HepG2 (cell line): Measurements from ENCODE around the gene TP53I3. TPM values are rescaled to one million over a fixed set of nuclear protein-coding genes. Genes with fewer than 3 reads are reported as not detected.
A peak's percentile ranks its signal among the peaks of the same experiment; 100 is the strongest.

ENCODE experiments used
- ARID4A ChIP-seq: sonication (generic); formaldehyde crosslinking; IDR thresholded peaks from 2 replicates; pipeline ENCODE4 v1.5.0; 2020; ENCODE audit warnings: mild to moderate bottlenecking, missing genetic modification reagents, borderline replicate concordance
- BCLAF1 ChIP-seq: fragments of 450-650 bp; IDR thresholded peaks from 2 replicates; pipeline ENCODE4 v1.6.1; 2017; ENCODE audit warnings: mild to moderate bottlenecking
- ELF1 ChIP-seq: sonication (generic); formaldehyde crosslinking; IDR thresholded peaks from 2 replicates; pipeline ENCODE4 v1.4.0; 2020; ENCODE audit warnings: missing genetic modification reagents
- ELF4 ChIP-seq: sonication (generic); formaldehyde crosslinking; IDR thresholded peaks from 2 replicates; pipeline ENCODE4 v1.5.0; 2020; ENCODE audit warnings: missing genetic modification reagents, mild to moderate bottlenecking, moderate library complexity, borderline replicate concordance
- NFATC3 ChIP-seq: sonication (generic); formaldehyde crosslinking; IDR thresholded peaks from 2 replicates; pipeline ENCODE4 v1.5.1; 2020; ENCODE audit warnings: mild to moderate bottlenecking, missing genetic modification reagents
- NFE2 ChIP-seq: sonication (generic); formaldehyde crosslinking; IDR thresholded peaks from 2 replicates; pipeline ENCODE4 v1.4.0; 2020; ENCODE audit warnings: missing genetic modification reagents
- SMARCE1 ChIP-seq: fragments of 450-650 bp; IDR thresholded peaks from 2 replicates; pipeline ENCODE4 v1.6.1; 2017; ENCODE audit warnings: borderline replicate concordance
- SNRNP70 ChIP-seq: fragments of 200-400 bp; formaldehyde crosslinking; IDR thresholded peaks from 2 replicates; pipeline ENCODE4 v1.6.1; 2017; ENCODE audit warnings: mild to moderate bottlenecking, low read depth, low read length, moderate library complexity
- TFAP4 ChIP-seq: sonication (generic); IDR thresholded peaks from 2 replicates; pipeline ENCODE4 v1.6.1; 2016; ENCODE audit warnings: low read depth, borderline replicate concordance
- ZNF232 ChIP-seq: sonication (generic); formaldehyde crosslinking; IDR thresholded peaks from 2 replicates; pipeline ENCODE4 v1.4.0; 2020; ENCODE audit warnings: missing genetic modification reagents, borderline replicate concordance
- ZNF33B ChIP-seq: sonication (generic); formaldehyde crosslinking; IDR thresholded peaks from 2 replicates; pipeline ENCODE4 v1.5.1; 2020; ENCODE audit warnings: mild to moderate bottlenecking, missing genetic modification reagents
- ZNF7 ChIP-seq: IDR thresholded peaks from 2 replicates; pipeline ENCODE4 v1.6.1; 2016; ENCODE audit warnings: missing biosample characterization, missing genetic modification reagents
- ZSCAN29 ChIP-seq: sonication (generic); formaldehyde crosslinking; conservative IDR thresholded peaks from 2 replicates; pipeline ENCODE4 v1.4.0; 2020; ENCODE audit warnings: mild to moderate bottlenecking, missing genetic modification reagents
- ZSCAN31 ChIP-seq: sonication (generic); formaldehyde crosslinking; IDR thresholded peaks from 2 replicates; pipeline ENCODE4 v1.5.0; 2020; ENCODE audit warnings: low read depth, mild to moderate bottlenecking, missing genetic modification reagents
- polyA plus RNA-seq, 8 experiments: library from polyadenylated mRNA; depleted of rRNA in 3 of 8; stranded (reverse) in 7 of 8; unstranded in 1 of 8; fragments of >200 nt; fragmentation: Illumina TruSeq in 4 of 8; extraction: Trizol in 4 of 8; gene quantifications; 2 replicates each; pipeline versions ENCODE4 v1.2.1 to v1.2.3, GENCODE V29; 2011 to 2016; ENCODE audit warnings: low read depth in 4 of 8, missing spikeins in 1 of 8, mixed read lengths in 1 of 8; ENCODE audit not compliant: insufficient read depth in 1 of 8
- total RNA-seq, 5 experiments: library from RNA; depleted of rRNA; stranded (reverse); fragments of >200 nt; fragmentation: Illumina TruSeq; extraction: Trizol; gene quantifications; 2 replicates each; pipeline ENCODE4 v1.2.3, GENCODE V29; 2016; ENCODE audit warnings: low read depth in 1 of 5

The TP53I3 gene
- total and polyA plus RNA-seq, 2 of the 13 experiments (the other 11 are each of a cell fraction or from before 2014, with no cell fraction given): 25.0 to 44.1 TPM

- no peak for TF ChIP-seq BCLAF1
- TF ChIP-seq ELF1 (CRISPR knock-in tag): peak; percentile 72
- TF ChIP-seq ZNF33B (CRISPR knock-in tag): peak; percentile 85; the same call in 1 of the 2 replicates
- TF ChIP-seq ZSCAN31 (CRISPR knock-in tag): peak; percentile 98
- TF ChIP-seq ARID4A: peak; percentile 88
- no peak for TF ChIP-seq SNRNP70
- 0 out of 2 replicates have a peak, but pooled peaks have one; percentile 32 for TF ChIP-seq TFAP4
- peak; percentile 96 for TF ChIP-seq ZSCAN29 (CRISPR knock-in tag)
- peak; percentile 53; the same call in 1 of the 2 replicates for TF ChIP-seq NFATC3
- TF ChIP-seq ZNF7 (CRISPR knock-in tag): no peak; the same call in 1 of the 2 replicates
- no peak for TF ChIP-seq SMARCE1
- no peak for TF ChIP-seq NFE2 (CRISPR knock-in tag)
- peak; percentile 51; the same call in 1 of the 2 replicates for TF ChIP-seq ZNF232 (CRISPR knock-in tag)
- TF ChIP-seq ELF4 (CRISPR knock-in tag): peak; percentile 90; the same call in 1 of the 2 replicates
These were observed at the start of gene TP53I3 (continued) for GRCh38 chr2:24084386-24085199.
